Measurements from ENCODE around the gene KDF1.
"Not testable (repeated sequence)": the region's sequence is repeated elsewhere in the genome, so short reads cannot be mapped to it uniquely, and the experiment has no call there.

The KDF1 gene

GRCh38 chr1:26994787-26995517 lies 34.7 kb upstream of the KDF1 start:
- no peak for DNase-seq (ENCODE audit: extremely low spot score)
- CTCF ChIA-PET, result interaction anchor here (0.5 to 1.7 kb wide), 3 partner anchors 14 to 259 kb away, joined by 3 to 4 read pairs (median 3); no protein-coding TSS in a partner anchor
- POLR2A ChIA-PET, result interaction anchor here (0.8 to 2.0 kb wide), 3 partner anchors 28 to 95 kb away, joined by 3 to 5 read pairs (median 4); partner anchors contain the start of gene GPATCH3
- TF ChIP-seq SUZ12 (IDR thresholded peaks at IDR 0.05) (no peak), FOXK2 (IDR thresholded peaks at IDR 0.05) (no peak), CTBP1 (IDR thresholded peaks at IDR 0.05; ENCODE audit: borderline replicate concordance) (no peak), SP1 (IDR thresholded peaks at IDR 0.05) (no peak), ZNF384 (IDR thresholded peaks at IDR 0.05) (no peak), ELF4 (IDR thresholded peaks at IDR 0.05) (no peak), HDGF (IDR thresholded peaks at IDR 0.05; ENCODE audit: borderline replicate concordance) (no peak), FOXA1 (IDR thresholded peaks at IDR 0.05) (no peak), TARDBP (IDR thresholded peaks at IDR 0.05) (no peak), BHLHE40 (IDR thresholded peaks at IDR 0.05; ENCODE audit: borderline replicate concordance) (no peak), NFRKB (IDR thresholded peaks at IDR 0.05) (no peak), LEF1 (IDR thresholded peaks at IDR 0.05; ENCODE audit: borderline replicate concordance) (no peak), L3MBTL2 (conservative IDR thresholded peaks at IDR 0.05) (no peak), FOXM1 (IDR thresholded peaks at IDR 0.05; ENCODE audit: borderline replicate concordance) (no peak)
- TF ChIP-seq, protein P1, sequence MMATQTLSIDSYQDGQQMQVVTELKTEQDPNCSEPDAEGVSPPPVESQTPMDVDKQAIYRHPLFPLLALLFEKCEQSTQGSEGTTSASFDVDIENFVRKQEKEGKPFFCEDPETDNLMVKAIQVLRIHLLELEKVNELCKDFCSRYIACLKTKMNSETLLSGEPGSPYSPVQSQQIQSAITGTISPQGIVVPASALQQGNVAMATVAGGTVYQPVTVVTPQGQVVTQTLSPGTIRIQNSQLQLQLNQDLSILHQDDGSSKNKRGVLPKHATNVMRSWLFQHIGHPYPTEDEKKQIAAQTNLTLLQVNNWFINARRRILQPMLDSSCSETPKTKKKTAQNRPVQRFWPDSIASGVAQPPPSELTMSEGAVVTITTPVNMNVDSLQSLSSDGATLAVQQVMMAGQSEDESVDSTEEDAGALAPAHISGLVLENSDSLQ (IDR thresholded peaks at IDR 0.05), result no peak

GRCh38 chr1:26994020-26994786 lies 33.9 kb upstream of the KDF1 start:
- CTCF ChIA-PET, result interaction anchor here (0.6 to 1.7 kb wide), 4 partner anchors 15 to 105 kb away, joined by 3 to 6 read pairs (median 4); no protein-coding TSS in a partner anchor
- TF ChIP-seq CTBP1 (IDR thresholded peaks at IDR 0.05; ENCODE audit: borderline replicate concordance), result no peak
- TF ChIP-seq SUZ12 (IDR thresholded peaks at IDR 0.05), result no peak
- peak; percentile 48 for DNase-seq (ENCODE audit: extremely low spot score)
- POLR2A ChIA-PET, result interaction anchor here (0.8 to 2.0 kb wide), 6 partner anchors 25 to 160 kb away, joined by 3 to 5 read pairs (median 4); partner anchors contain the start of gene GPATCH3

DNA sequence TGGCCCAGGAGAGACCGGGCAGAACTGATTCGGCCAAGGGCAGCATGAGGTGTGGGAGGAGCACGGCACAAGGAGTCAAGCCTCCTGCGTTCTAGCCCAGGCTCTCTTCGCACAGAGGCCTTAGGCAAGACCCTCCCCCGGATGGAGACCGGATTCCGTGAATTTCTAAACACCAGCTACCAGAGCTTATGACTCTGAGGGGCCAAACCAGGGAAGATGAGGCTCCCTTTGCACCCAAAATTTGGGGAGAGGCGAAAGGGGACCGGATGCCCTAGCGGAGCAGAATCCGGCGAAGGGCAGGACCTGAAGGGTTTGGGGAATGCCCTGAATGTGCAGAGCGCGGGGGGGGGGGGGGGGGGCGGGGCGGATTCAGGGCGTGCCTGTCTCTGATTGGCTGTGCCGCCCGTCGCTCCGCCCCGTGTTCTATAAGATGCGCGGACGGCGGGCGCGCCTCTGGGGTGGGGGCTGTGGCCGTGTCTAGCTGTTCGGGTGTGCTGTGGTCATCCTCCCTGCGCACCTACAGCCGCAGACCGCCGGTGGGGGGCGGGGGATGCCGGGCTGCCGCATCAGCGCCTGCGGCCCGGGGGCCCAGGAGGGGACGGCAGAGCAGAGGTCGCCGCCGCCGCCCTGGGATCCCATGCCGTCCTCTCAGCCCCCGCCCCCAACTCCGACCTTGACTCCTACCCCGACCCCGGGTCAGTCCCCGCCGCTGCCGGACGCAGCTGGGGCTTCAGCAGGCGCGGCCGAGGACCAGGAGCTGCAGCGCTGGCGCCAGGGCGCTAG lies 33.2 kb upstream of the KDF1 start, which contains the start of gene TRNP1:
Gene TRNP1, plus strand, starts transcription at position 456 of the 783 bp plus-strand sequence. Its CDS starts 95 bp downstream, at position 551.
- TF ChIP-seq SUZ12 (IDR thresholded peaks at IDR 0.05) (no peak), ELF4 (IDR thresholded peaks at IDR 0.05) (no peak), ZNF384 (IDR thresholded peaks at IDR 0.05) (no peak), L3MBTL2 (conservative IDR thresholded peaks at IDR 0.05) (no peak), NFRKB (IDR thresholded peaks at IDR 0.05) (no peak), FOXM1 (IDR thresholded peaks at IDR 0.05; ENCODE audit: borderline replicate concordance) (no peak), SP1 (IDR thresholded peaks at IDR 0.05) (no peak)
- TF ChIP-seq, protein P1 (IDR thresholded peaks at IDR 0.05), result peak; percentile 97
- CTCF ChIA-PET, result interaction anchor here (1.5 kb wide), 1 partner anchor 51 kb away, joined by 6 read pairs; no protein-coding TSS in a partner anchor
- POLR2A ChIA-PET, result interaction anchor here (1.1 to 2.0 kb wide), 5 partner anchors 25 to 161 kb away, joined by 3 to 5 read pairs (median 4); no protein-coding TSS in a partner anchor
- peak; percentile 90 for DNase-seq (ENCODE audit: extremely low spot score)

DNA sequence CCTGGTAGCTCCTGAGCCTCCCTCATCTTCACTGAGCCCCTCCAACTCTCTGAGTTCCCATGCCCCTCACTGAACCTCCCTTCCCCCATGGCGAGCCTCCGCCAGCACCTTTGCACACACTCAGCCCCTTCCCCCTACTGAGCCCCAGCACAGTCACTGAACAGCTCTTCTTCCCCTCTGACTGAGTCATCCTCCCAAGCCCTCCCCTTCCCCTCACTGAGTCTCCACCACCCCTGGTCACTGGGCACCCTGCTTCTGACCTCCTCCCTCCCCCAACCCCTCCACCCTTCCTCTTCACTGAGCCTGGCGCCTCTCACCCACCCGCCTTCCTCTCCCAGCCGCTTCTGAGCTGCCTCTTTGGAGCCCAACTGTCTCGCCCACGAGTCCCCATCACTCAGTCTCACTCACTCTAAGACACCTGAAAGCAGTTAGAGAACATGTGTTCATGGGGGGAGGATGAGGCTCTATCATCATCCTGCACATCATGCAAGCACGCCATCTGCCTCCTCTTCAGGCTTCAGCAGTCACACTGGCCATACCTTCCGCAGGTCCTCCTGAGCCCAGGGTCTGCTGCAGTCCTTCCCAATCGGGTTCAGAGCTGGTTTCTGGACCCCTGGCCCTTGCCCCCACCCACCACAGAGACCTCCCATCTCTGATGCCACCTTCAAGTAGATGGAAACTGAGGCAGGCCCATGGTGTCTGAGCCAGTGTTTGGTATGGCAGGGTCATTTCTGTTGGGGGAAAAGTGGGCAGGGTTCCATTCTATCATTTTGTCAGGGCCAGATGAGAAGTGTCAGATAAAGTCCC lies 31.2 kb upstream of the KDF1 start:
- no peak for TF ChIP-seq ZNF384 (IDR thresholded peaks at IDR 0.05)
- TF ChIP-seq L3MBTL2 (conservative IDR thresholded peaks at IDR 0.05), result no peak
- no peak for TF ChIP-seq LEF1 (IDR thresholded peaks at IDR 0.05; ENCODE audit: borderline replicate concordance)
- no peak for TF ChIP-seq FOXA1 (IDR thresholded peaks at IDR 0.05)
- no peak for TF ChIP-seq TARDBP (IDR thresholded peaks at IDR 0.05)
- TF ChIP-seq SUZ12 (IDR thresholded peaks at IDR 0.05), result no peak
- TF ChIP-seq SP1 (IDR thresholded peaks at IDR 0.05), result no peak
- TF ChIP-seq CTBP1 (IDR thresholded peaks at IDR 0.05; ENCODE audit: borderline replicate concordance), result no peak
- no peak for TF ChIP-seq HDGF (IDR thresholded peaks at IDR 0.05; ENCODE audit: borderline replicate concordance)
- TF ChIP-seq, protein P1 (IDR thresholded peaks at IDR 0.05), result no peak
- TF ChIP-seq ELF4 (IDR thresholded peaks at IDR 0.05), result no peak
- no peak for TF ChIP-seq ARNT (IDR thresholded peaks at IDR 0.05)
- TF ChIP-seq FOXK2 (IDR thresholded peaks at IDR 0.05), result no peak
- no peak for TF ChIP-seq FOXM1 (IDR thresholded peaks at IDR 0.05; ENCODE audit: borderline replicate concordance)
- no peak for TF ChIP-seq BHLHE40 (IDR thresholded peaks at IDR 0.05; ENCODE audit: borderline replicate concordance)
- no peak for TF ChIP-seq NFRKB (IDR thresholded peaks at IDR 0.05)
- no peak for DNase-seq (ENCODE audit: extremely low spot score)
- ChIA-PET POLR2A (no interaction called here), CTCF (interaction anchor here (0.6 to 1.2 kb wide), 2 partner anchors 24 to 363 kb away, joined by 3 read pairs; no protein-coding TSS in a partner anchor)

DNA sequence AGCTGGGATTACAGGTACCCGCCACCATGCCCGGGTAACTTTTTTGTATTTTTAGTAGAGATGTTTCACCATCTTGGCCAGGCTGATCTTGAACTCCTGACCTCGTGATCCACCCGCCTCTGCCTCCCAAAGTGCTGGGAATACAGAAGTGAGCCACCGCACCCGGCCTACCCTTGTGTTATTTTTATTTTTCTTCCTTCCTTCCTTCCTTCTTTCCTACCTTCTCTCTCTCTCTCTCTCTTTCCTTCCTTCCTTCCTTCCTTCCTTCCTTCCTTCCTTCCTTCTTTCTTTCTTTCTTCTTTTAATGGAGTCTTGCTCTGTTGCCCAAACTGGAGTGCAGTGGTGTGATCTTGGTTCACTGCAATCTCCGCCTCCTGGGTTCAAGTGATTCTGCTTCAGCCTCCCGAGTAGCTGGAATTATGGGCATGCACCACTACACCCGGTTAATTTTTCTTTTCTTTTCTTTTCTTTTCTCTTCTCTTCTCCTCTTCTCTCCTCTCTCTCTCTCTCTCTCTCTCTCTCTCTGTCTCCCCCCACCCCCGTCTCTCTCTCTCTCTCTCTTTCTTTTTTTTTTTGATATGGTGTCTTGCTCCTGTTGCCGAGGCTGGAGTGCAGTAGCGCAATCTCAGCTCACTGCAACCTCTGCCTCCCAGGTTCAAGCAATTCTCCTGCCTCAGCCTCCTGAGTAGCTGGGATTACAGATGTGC lies 29.3 kb upstream of the KDF1 start:
- POLR2A ChIA-PET; CTCF ChIA-PET; DNase-seq (ENCODE audit: extremely low spot score): not testable (repeated sequence)

Data from HEK293T (cell line).